SK-MEL-5 (cell line): ENCODE data around the gene PFKL. TPM values are rescaled to one million over a fixed set of nuclear protein-coding genes. Genes with fewer than 3 reads are reported as not detected.
"Not testable (repeated sequence)": the region's sequence is repeated elsewhere in the genome, so short reads cannot be mapped to it uniquely, and the experiment has no call there.

ENCODE experiments used
- DNase-seq: peaks from one replicate; pipeline ENCODE4 v3.0.0-alpha.2; 2016; ENCODE audit warnings: low read depth, low spot score
- in situ Hi-C: cut with HindIII; loops from 2 replicates; pipeline ENCODE4 v1.10.0; 2016; ENCODE audit warnings: low sequenced_read_pairs, high pct_unique_total_duplicates, low pct_unique_long_range_greater_than_20kb
- total RNA-seq: library from RNA; depleted of rRNA; stranded (reverse); fragments of >200 nt; shearing (Covaris generic); gene quantifications from 2 replicates; pipeline ENCODE4 v1.2.3, GENCODE V29; 2014

Gene PFKL
- total RNA-seq, 1 experiment from 2014 or later = 81.4 TPM

GRCh38 chr21:44302573-44303401, 2.9 kb downstream of the PFKL start:
- in situ Hi-C loops = not testable (repeated sequence)
- peak; percentile 12 for DNase-seq

- in situ Hi-C loops = no loop called here
- no peak for DNase-seq
These were observed 3.7 kb downstream of the PFKL start for GRCh38 chr21:44303490-44303981.

GRCh38 chr21:44304011-44304616, 4.3 kb downstream of the PFKL start:
- in situ Hi-C loops = no loop called here
- no peak for DNase-seq

- DNase-seq = peak; percentile 54
- in situ Hi-C loops = no loop called here
These were observed 5.0 kb downstream of the PFKL start for GRCh38 chr21:44304877-44305293.

- in situ Hi-C loops = no loop called here
- no peak for DNase-seq
These were observed 5.8 kb downstream of the PFKL start for GRCh38 chr21:44305691-44306090.

- no peak for DNase-seq
- in situ Hi-C loops = no loop called here
These were observed 7.3 kb downstream of the PFKL start for GRCh38 chr21:44306936-44307704.

GRCh38 chr21:44310628-44311507, 11.0 kb downstream of the PFKL start:
- in situ Hi-C loops = no loop called here
- DNase-seq = no peak

- DNase-seq = no peak
- in situ Hi-C loops = no loop called here
These were observed 12.2 kb downstream of the PFKL start for GRCh38 chr21:44312089-44312488.

GRCh38 chr21:44312716-44313115, 12.9 kb downstream of the PFKL start:
- DNase-seq = no peak
- in situ Hi-C loops = no loop called here

- in situ Hi-C loops = no loop called here
- no peak for DNase-seq
These were observed 13.6 kb downstream of the PFKL start for GRCh38 chr21:44313451-44313850.

GRCh38 chr21:44314128-44314527, 14.3 kb downstream of the PFKL start:
- DNase-seq = no peak
- in situ Hi-C loops = no loop called here

- in situ Hi-C loops = no loop called here
- DNase-seq = no peak
These were observed 14.7 kb downstream of the PFKL start for GRCh38 chr21:44314561-44314960.

GRCh38 chr21:44315691-44316203, 15.9 kb downstream of the PFKL start:
- no peak for DNase-seq
- in situ Hi-C loops = no loop called here

GRCh38 chr21:44316277-44316900, 16.5 kb downstream of the PFKL start:
- no peak for DNase-seq
- in situ Hi-C loops = no loop called here

- in situ Hi-C loops = no loop called here
These were observed 17.5 kb downstream of the PFKL start for GRCh38 chr21:44317241-44317782.

GRCh38 chr21:44317871-44318270, 18.0 kb downstream of the PFKL start:
- DNase-seq = no peak
- in situ Hi-C loops = no loop called here

More at GRCh38 chr21:44317241-44317782, 17.5 kb downstream of the PFKL start:
- no peak for DNase-seq
